Smooth muscle cell (in vitro differentiated cells): Measurements from ENCODE around the gene APOL4. TPM values are rescaled to one million over a fixed set of nuclear protein-coding genes. Genes with fewer than 3 reads are reported as not detected.

Experiments used
- DNase-seq: peaks from one replicate; lab custom pipeline; 2025; ENCODE audit not compliant: unreplicated experiment; lab: John Stamatoyannopoulos, UW
- H2AFZ ChIP-seq: fragments of 200-600 bp; sonication (generic); 2 replicates; pipeline ENCODE4 v1.6.0; 2016; ENCODE audit warnings: antibody characterized with exemption, low read depth, mild to moderate bottlenecking
- H3F3A ChIP-seq: fragments of 200-600 bp; sonication (generic); 2 replicates; pipeline ENCODE4 v1.6.0; 2017; ENCODE audit warnings: antibody characterized with exemption, low read depth
- H3K27ac ChIP-seq: fragments of 200-600 bp; sonication (generic); 2 replicates; pipeline ENCODE4 v1.5.1; 2016; ENCODE audit warnings: low read depth, mild to moderate bottlenecking
- H3K27me3 ChIP-seq: fragments of 200-600 bp; sonication (generic); 2 replicates; pipeline ENCODE4 v1.6.1; 2016; ENCODE audit warnings: low read depth, mild to moderate bottlenecking
- H3K36me3 ChIP-seq: fragments of 200-600 bp; sonication (generic); 2 replicates; pipeline ENCODE4 v1.5.1; 2016; ENCODE audit warnings: low read depth
- H3K4me1 ChIP-seq: fragments of 200-600 bp; sonication (generic); 2 replicates; pipeline ENCODE4 v1.5.1; 2016; ENCODE audit warnings: low read depth
- H3K4me2 ChIP-seq: fragments of 200-600 bp; sonication (generic); 2 replicates; pipeline ENCODE4 v1.6.0; 2016; ENCODE audit warnings: mild to moderate bottlenecking
- H3K4me3 ChIP-seq: fragments of 200-600 bp; sonication (generic); 2 replicates; pipeline ENCODE4 v1.5.1; 2016; ENCODE audit warnings: mild to moderate bottlenecking
- H3K79me2 ChIP-seq: fragments of 200-600 bp; sonication (generic); 2 replicates; pipeline ENCODE4 v1.6.0; 2016; ENCODE audit warnings: low read depth, mild to moderate bottlenecking
- H3K9ac ChIP-seq: fragments of 200-600 bp; sonication (generic); 2 replicates; pipeline ENCODE4 v1.6.0; 2016; ENCODE audit warnings: low read depth
- H3K9me3 ChIP-seq: fragments of 200-600 bp; sonication (generic); replicated peaks from 2 replicates; pipeline ENCODE4 v1.5.1; 2016; ENCODE audit warnings: low read depth
- H4K20me1 ChIP-seq: fragments of 200-600 bp; sonication (generic); 2 replicates; pipeline ENCODE4 v1.6.0; 2016; ENCODE audit warnings: low read depth
- WGBS: methylation state at CpG from one replicate; pipeline ENCODE4 v1.1.7; 2016; ENCODE audit warnings: low lambda C conversion rate; 5-methylcytosine and 5-hydroxymethylcytosine counted together
- polyA plus RNA-seq: library from polyadenylated mRNA; unstranded; fragments of >200 nt; fragmentation: Nextera tagmentation; extraction: Ambion mirVana; gene quantifications from 2 replicates; pipeline ENCODE4 v1.2.1, GENCODE V29; 2016
- total RNA-seq: library from RNA; depleted of rRNA; stranded (reverse); fragments of >200 nt; gene quantifications from 2 replicates; pipeline ENCODE4 v1.2.3, GENCODE V29; 2014
- TF ChIP-seq, protein P1 (sequence below): fragments of 200-600 bp; sonication (generic); IDR thresholded peaks from 2 replicates; pipeline ENCODE4 v1.5.1; 2017; ENCODE audit warnings: borderline replicate concordance, mild to moderate bottlenecking, antibody characterized with exemption; ENCODE audit not compliant: insufficient read depth, poor library complexity, severe bottlenecking

Gene APOL4
- total and polyA plus RNA-seq, 2 experiments from 2014 or later = 0.40 TPM; not detected in 1

DNA sequence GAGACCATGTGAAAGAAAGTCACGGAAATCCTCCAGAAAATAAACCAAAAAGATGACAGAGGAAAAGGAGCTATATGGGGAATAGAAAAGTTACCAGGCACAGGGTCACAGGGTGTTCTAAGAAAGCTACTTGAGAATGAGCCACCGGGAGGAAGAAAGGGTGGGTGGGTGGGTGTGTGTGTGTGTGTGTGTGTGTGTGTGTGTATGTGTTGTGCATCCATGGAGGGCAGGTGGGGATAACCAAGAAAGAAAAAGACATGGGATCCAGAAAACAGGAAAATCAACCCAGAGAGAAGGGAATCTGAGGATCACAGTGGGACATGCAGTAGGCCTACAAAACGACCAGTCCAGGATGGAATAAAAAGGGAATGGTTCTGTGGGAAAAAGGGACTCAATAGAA lies 34.0 kb upstream of the APOL4 start:
- DNase-seq = no peak
- WGBS = 88% methylated on average over 3 of the region's 3 CpGs
- H3K9me3 ChIP-seq = no peaks in the 10 kb centered on the region
- no peak overlapping the region for H3K27ac ChIP-seq
- H3K4me1 ChIP-seq = no peaks in the 10 kb centered on the region
- no peaks in the 10 kb centered on the region for H3K27me3 ChIP-seq
- peaks cover 6% of the 10 kb centered on the region for H3K79me2 ChIP-seq
- no peak overlapping the region for H3K4me2 ChIP-seq
- no peaks in the 10 kb centered on the region for H3F3A ChIP-seq
- no peak overlapping the region for H2AFZ ChIP-seq
- peaks cover 5% of the 10 kb centered on the region for H4K20me1 ChIP-seq
- no peak overlapping the region for H3K4me3 ChIP-seq
- TF ChIP-seq, protein P1, sequence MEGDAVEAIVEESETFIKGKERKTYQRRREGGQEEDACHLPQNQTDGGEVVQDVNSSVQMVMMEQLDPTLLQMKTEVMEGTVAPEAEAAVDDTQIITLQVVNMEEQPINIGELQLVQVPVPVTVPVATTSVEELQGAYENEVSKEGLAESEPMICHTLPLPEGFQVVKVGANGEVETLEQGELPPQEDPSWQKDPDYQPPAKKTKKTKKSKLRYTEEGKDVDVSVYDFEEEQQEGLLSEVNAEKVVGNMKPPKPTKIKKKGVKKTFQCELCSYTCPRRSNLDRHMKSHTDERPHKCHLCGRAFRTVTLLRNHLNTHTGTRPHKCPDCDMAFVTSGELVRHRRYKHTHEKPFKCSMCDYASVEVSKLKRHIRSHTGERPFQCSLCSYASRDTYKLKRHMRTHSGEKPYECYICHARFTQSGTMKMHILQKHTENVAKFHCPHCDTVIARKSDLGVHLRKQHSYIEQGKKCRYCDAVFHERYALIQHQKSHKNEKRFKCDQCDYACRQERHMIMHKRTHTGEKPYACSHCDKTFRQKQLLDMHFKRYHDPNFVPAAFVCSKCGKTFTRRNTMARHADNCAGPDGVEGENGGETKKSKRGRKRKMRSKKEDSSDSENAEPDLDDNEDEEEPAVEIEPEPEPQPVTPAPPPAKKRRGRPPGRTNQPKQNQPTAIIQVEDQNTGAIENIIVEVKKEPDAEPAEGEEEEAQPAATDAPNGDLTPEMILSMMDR = no peak
- H3K36me3 ChIP-seq = no peaks in the 10 kb centered on the region
- H3K9ac ChIP-seq = no peak overlapping the region

DNA sequence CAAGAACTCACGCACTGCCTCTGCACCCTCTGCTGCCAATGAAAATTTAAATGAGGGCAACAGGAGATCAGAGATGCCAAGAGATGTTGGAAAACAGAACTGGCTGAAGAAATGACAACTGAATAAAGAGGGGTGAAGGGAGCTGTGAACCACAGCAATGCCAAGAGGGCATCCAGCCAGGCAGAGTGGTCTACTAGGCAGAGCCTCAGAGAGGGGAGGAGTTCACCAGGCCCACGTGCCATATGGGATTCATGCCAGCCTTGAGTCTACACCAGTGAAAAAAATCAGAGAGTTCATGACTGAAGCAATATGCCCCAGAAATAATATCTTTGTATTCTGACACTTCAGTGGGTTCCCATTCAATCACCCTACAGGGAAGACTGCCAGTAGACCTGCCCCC lies 33.3 kb upstream of the APOL4 start:
- H3K9ac ChIP-seq = no peak overlapping the region
- H3K79me2 ChIP-seq = peaks cover 6% of the 10 kb centered on the region
- no peaks in the 10 kb centered on the region for H3K9me3 ChIP-seq
- no peak overlapping the region for H3K4me3 ChIP-seq
- H3K4me1 ChIP-seq = no peaks in the 10 kb centered on the region
- H4K20me1 ChIP-seq = peaks cover 5% of the 10 kb centered on the region
- TF ChIP-seq, protein P1 = no peak
- WGBS = 86% methylated on average over 2 of the region's 2 CpGs
- H2AFZ ChIP-seq = no peak overlapping the region
- H3K27ac ChIP-seq = no peak overlapping the region
- H3F3A ChIP-seq = no peaks in the 10 kb centered on the region
- no peak overlapping the region for H3K4me2 ChIP-seq
- H3K36me3 ChIP-seq = no peaks in the 10 kb centered on the region
- no peaks in the 10 kb centered on the region for H3K27me3 ChIP-seq
- no peak for DNase-seq

DNA sequence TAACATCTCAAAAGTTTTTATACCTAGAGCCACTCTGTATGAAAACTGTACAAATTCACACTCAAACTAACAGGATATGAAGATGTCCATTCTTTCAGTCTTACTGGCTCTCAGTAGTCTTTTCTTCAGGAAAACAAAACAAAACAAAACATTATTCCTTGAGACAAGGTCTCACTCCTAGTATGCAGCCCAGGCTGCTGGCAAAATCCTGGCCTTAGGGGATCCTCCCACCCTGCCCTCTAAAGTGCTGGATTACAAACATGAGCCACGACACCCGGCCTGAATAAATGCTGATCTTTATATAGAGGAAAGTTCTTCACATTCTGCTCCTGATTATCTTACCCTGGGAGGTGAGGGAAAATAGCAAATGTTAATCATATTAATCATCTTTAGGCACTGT lies 32.6 kb upstream of the APOL4 start:
- no peak overlapping the region for H3K27ac ChIP-seq
- H3K4me2 ChIP-seq = no peak overlapping the region
- no peak overlapping the region for H3K9ac ChIP-seq
- H3K79me2 ChIP-seq = peaks cover 6% of the 10 kb centered on the region
- H4K20me1 ChIP-seq = peaks cover 5% of the 10 kb centered on the region
- no peak overlapping the region for H3K4me3 ChIP-seq
- no peak for DNase-seq
- no peaks in the 10 kb centered on the region for H3K36me3 ChIP-seq
- H3F3A ChIP-seq = no peaks in the 10 kb centered on the region
- no peaks in the 10 kb centered on the region for H3K9me3 ChIP-seq
- 78% methylated on average over 2 of the region's 2 CpGs for WGBS
- H3K4me1 ChIP-seq = no peaks in the 10 kb centered on the region
- TF ChIP-seq, protein P1 = no peak
- no peak overlapping the region for H2AFZ ChIP-seq
- no peaks in the 10 kb centered on the region for H3K27me3 ChIP-seq

DNA sequence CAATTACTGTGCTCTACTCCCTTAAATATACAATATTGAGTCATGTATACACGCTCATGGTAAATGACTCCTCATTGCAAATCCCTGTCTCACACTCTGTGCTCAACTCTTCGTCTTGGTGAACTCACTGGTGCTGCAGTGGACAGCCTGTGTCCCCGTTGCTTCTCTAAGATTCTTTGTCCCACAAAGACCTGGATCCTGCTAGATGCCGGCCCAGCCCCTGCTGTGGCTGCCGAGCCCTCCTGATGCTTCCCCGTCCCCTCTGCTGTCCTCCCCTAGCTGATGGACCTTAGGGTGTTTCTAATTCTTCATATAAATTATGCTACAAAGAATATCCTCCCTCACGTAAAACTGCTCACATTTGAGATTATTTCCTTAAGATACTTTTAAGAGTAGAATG lies 32.2 kb upstream of the APOL4 start:
- no peak overlapping the region for H3K9ac ChIP-seq
- no peaks in the 10 kb centered on the region for H3K9me3 ChIP-seq
- TF ChIP-seq, protein P1 = no peak
- no peaks in the 10 kb centered on the region for H3K36me3 ChIP-seq
- 90% methylated on average over 7 of the region's 7 CpGs for WGBS
- no peak overlapping the region for H2AFZ ChIP-seq
- H3F3A ChIP-seq = no peaks in the 10 kb centered on the region
- H3K4me2 ChIP-seq = no peak overlapping the region
- H3K4me1 ChIP-seq = no peaks in the 10 kb centered on the region
- no peaks in the 10 kb centered on the region for H3K27me3 ChIP-seq
- H3K79me2 ChIP-seq = peaks cover 6% of the 10 kb centered on the region
- no peak for DNase-seq
- H4K20me1 ChIP-seq = peaks cover 5% of the 10 kb centered on the region
- no peak overlapping the region for H3K27ac ChIP-seq
- no peak overlapping the region for H3K4me3 ChIP-seq
